ENCODE data around the gene SHISA5. TPM values are rescaled to one million over a fixed set of nuclear protein-coding genes. Genes with fewer than 3 reads are reported as not detected.

SHISA5 gene
- total RNA-seq, 1 experiment from 2014 or later = 104 TPM

DNA sequence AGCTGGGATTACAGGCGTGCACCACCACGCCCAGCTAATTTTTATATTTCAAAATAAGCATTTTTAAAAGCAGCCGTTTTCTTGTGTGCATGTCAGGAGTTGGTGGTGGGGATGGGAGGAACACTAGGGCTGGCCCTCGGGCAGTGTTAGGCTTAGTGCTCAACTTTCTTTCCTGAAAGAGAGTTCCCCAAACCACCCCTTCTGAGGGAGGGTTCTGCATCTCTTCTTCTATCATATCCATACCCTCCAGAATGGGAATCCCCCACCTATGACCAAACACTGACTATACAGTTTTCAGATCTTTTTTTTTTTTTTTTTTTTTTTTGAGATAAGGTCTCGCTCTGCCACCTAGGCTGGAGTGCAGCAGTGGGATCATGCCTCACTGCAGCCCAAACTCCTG lies 40.2 kb upstream of the SHISA5 start:
- POLR2A ChIA-PET = no interaction called here
- Histone ChIP-seq H4K20me1 (ENCODE audit: insufficient read depth) (no peaks in the 10 kb centered on the region), H3K4me3 (replicated peaks in 1 of 2; ENCODE audit: low read depth in 1 of 2, low read length in 2 of 2) (no peak overlapping the region), H3K4me2 (ENCODE audit: low read length) (no peak overlapping the region), H3K9me3 (ENCODE audit: control insufficient read depth in 1 of 2, insufficient read depth in 1 of 2, low read depth in 1 of 2, low read length in 2 of 2) (no peaks in the 10 kb centered on the region), H3K9me2 (ENCODE audit: insufficient read depth) (no peaks in the 10 kb centered on the region), H3K4me1 (ENCODE audit: control insufficient read depth in 1 of 2, insufficient read depth in 2 of 2, low read length in 2 of 2) (peaks cover 0 to 6% of the 10 kb centered on the region in 2 experiments; a peak in 1 of 4 replicates), H3K9ac (ENCODE audit: low read length) (no peak overlapping the region), H3K79me2 (ENCODE audit: insufficient read depth, low read length) (no peaks in the 10 kb centered on the region), H3K27ac (ENCODE audit: low read depth, low read length) (no peak overlapping the region), H2AFZ (ENCODE audit: low read depth, low read length, poor library complexity, severe bottlenecking) (no peak overlapping the region), H3K27me3 (ENCODE audit: insufficient read depth, low read length) (no peaks in the 10 kb centered on the region), H3K36me3 (ENCODE audit: control insufficient read depth in 1 of 2, insufficient read depth in 2 of 2, low read length in 2 of 2) (peaks cover 15 to 24% of the 10 kb centered on the region in 2 experiments)
- TF ChIP-seq ZFX (IDR thresholded peaks at IDR 0.05) (no peak), FOSL1 (IDR thresholded peaks at IDR 0.05; ENCODE audit: low read depth) (no peak), EZH2 (IDR thresholded peaks at IDR 0.05) (no peak), ZBTB33 (IDR thresholded peaks at IDR 0.05; ENCODE audit: extremely low read depth, insufficient replicate concordance, low read length) (no peak), TCF7L2 (IDR thresholded peaks at IDR 0.05; ENCODE audit: borderline replicate concordance, extremely low read depth, insufficient read depth, insufficient read length) (no peak), ELF1 (IDR thresholded peaks at IDR 0.05; ENCODE audit: borderline replicate concordance, low read depth) (no peak)
- TF ChIP-seq, protein P1, sequence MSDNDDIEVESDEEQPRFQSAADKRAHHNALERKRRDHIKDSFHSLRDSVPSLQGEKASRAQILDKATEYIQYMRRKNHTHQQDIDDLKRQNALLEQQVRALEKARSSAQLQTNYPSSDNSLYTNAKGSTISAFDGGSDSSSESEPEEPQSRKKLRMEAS (IDR thresholded peaks at IDR 0.05) = no peak
- CTCF ChIA-PET = no interaction called here
- no peak for DNase-seq (ENCODE audit: low read depth, low spot score)
- no peak for ATAC-seq
- intact Hi-C loops (cut with micrococcal nuclease) = no loop called here
- no TSS peak for BruUV-seq (replicated peaks)
- RAD21 ChIA-PET (ENCODE audit: low non-redundant PET in 1 of 2, low total read pairs in 2 of 2, uncharacterized antibody in 2 of 2, unreplicated experiment in 2 of 2) = no interaction called here

- H3K9me3 ChIP-seq (ENCODE audit: control insufficient read depth in 1 of 2, insufficient read depth in 1 of 2, low read depth in 1 of 2, low read length in 2 of 2) = no peaks in the 10 kb centered on the region
- H3K27ac ChIP-seq (ENCODE audit: low read depth, low read length) = no peak overlapping the region
- POLR2A ChIA-PET = no interaction called here
- no peaks in the 10 kb centered on the region for H3K27me3 ChIP-seq (ENCODE audit: insufficient read depth, low read length)
- H3K4me2 ChIP-seq (ENCODE audit: low read length) = no peak overlapping the region
- H3K9me2 ChIP-seq (ENCODE audit: insufficient read depth) = no peaks in the 10 kb centered on the region
- H3K4me1 ChIP-seq (ENCODE audit: control insufficient read depth in 1 of 2, insufficient read depth in 2 of 2, low read length in 2 of 2) = no peaks in the 10 kb centered on the region
- no peak overlapping the region for H3K9ac ChIP-seq (ENCODE audit: low read length)
- no peak overlapping the region for H2AFZ ChIP-seq (ENCODE audit: low read depth, low read length, poor library complexity, severe bottlenecking)
- ATAC-seq (no peak), DNase-seq (ENCODE audit: low read depth, low spot score) (no peak)
- CTCF ChIA-PET = no interaction called here
- no peaks in the 10 kb centered on the region for H4K20me1 ChIP-seq (ENCODE audit: insufficient read depth)
- TF ChIP-seq ZFX (IDR thresholded peaks at IDR 0.05) (no peak), POLR2AphosphoS5 (IDR thresholded peaks at IDR 0.05; ENCODE audit: low read depth, low read length) (no peak), ZBTB33 (IDR thresholded peaks at IDR 0.05; ENCODE audit: extremely low read depth, insufficient replicate concordance, low read length) (no peak), ZNF274 (IDR thresholded peaks at IDR 0.05; ENCODE audit: low read depth, low read length) (no peak), EGR1 (IDR thresholded peaks at IDR 0.05; ENCODE audit: low read depth) (no peak), CBX3 (IDR thresholded peaks at IDR 0.05; ENCODE audit: low read depth) (no peak), ELF1 (IDR thresholded peaks at IDR 0.05; ENCODE audit: borderline replicate concordance, low read depth) (no peak), JUND (IDR thresholded peaks at IDR 0.05) (no peak)
- TF ChIP-seq, protein P2, sequence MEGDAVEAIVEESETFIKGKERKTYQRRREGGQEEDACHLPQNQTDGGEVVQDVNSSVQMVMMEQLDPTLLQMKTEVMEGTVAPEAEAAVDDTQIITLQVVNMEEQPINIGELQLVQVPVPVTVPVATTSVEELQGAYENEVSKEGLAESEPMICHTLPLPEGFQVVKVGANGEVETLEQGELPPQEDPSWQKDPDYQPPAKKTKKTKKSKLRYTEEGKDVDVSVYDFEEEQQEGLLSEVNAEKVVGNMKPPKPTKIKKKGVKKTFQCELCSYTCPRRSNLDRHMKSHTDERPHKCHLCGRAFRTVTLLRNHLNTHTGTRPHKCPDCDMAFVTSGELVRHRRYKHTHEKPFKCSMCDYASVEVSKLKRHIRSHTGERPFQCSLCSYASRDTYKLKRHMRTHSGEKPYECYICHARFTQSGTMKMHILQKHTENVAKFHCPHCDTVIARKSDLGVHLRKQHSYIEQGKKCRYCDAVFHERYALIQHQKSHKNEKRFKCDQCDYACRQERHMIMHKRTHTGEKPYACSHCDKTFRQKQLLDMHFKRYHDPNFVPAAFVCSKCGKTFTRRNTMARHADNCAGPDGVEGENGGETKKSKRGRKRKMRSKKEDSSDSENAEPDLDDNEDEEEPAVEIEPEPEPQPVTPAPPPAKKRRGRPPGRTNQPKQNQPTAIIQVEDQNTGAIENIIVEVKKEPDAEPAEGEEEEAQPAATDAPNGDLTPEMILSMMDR (IDR thresholded peaks at IDR 0.05 in 2 of 3, conservative IDR thresholded peaks at IDR 0.05 in 1 of 3; ENCODE audit: borderline replicate concordance in 1 of 3, insufficient read depth in 1 of 3, low read depth in 2 of 3, low read length in 2 of 3) = no peak
- TF ChIP-seq, protein P1 (IDR thresholded peaks at IDR 0.05) = no peak
- H3K4me3 ChIP-seq (replicated peaks in 1 of 2; ENCODE audit: low read depth in 1 of 2, low read length in 2 of 2) = no peak overlapping the region
- no peaks in the 10 kb centered on the region for H3K79me2 ChIP-seq (ENCODE audit: insufficient read depth, low read length)
- BruUV-seq (replicated peaks) = no TSS peak
- peaks cover 15 to 30% of the 10 kb centered on the region in 2 experiments for H3K36me3 ChIP-seq (ENCODE audit: control insufficient read depth in 1 of 2, insufficient read depth in 2 of 2, low read length in 2 of 2)
- intact Hi-C loops (cut with micrococcal nuclease) = no loop called here
- RAD21 ChIA-PET (ENCODE audit: low non-redundant PET in 1 of 2, low total read pairs in 2 of 2, uncharacterized antibody in 2 of 2, unreplicated experiment in 2 of 2) = no interaction called here
These were observed 39.4 kb upstream of the SHISA5 start for GRCh38 chr3:48543271-48543866.
